ENCODE data around the gene PRR3.
"Not testable (repeated sequence)": the region's sequence is repeated elsewhere in the genome, so short reads cannot be mapped to it uniquely, and the experiment has no call there.

DNA sequence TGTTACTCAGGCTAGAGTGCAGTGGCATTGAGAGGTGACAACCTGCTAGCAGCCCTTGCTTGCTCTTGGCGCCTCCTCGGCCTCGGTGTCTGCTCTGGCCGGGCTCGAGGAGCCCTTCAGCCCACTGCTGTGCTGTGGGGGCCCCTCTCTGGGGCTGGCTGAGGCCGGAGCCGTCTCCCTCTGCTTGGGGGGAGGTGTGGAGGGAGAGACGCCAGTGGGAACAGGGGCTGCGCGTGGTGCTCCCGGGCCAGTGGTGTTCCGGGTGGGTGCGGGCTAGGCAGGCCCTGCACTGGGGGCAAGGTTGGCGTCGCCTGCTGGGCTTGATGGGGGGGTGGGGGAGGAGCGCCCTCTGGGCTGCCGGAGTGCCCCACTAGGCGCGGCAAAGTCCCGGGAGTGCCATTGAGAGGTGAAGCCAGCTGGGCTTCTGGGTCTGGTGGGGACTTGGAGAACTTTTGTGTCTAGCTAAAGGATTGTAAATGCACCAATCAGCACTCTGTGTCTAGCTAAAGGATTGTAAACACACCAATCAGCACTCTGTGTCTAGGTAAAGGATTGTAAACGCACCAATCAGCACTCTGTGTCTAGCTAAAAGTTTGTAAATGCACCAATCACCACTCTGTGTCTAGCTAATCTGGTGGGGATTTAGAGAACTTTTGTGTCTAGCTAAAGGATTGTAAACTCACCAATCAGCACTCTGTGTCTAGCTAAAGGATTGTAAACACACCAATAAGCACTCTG, 39.2 kb upstream of the PRR3 start:
- TF ChIP-seq, protein P1, sequence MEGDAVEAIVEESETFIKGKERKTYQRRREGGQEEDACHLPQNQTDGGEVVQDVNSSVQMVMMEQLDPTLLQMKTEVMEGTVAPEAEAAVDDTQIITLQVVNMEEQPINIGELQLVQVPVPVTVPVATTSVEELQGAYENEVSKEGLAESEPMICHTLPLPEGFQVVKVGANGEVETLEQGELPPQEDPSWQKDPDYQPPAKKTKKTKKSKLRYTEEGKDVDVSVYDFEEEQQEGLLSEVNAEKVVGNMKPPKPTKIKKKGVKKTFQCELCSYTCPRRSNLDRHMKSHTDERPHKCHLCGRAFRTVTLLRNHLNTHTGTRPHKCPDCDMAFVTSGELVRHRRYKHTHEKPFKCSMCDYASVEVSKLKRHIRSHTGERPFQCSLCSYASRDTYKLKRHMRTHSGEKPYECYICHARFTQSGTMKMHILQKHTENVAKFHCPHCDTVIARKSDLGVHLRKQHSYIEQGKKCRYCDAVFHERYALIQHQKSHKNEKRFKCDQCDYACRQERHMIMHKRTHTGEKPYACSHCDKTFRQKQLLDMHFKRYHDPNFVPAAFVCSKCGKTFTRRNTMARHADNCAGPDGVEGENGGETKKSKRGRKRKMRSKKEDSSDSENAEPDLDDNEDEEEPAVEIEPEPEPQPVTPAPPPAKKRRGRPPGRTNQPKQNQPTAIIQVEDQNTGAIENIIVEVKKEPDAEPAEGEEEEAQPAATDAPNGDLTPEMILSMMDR (IDR thresholded peaks at IDR 0.05; ENCODE audit: insufficient read depth, low read depth, low read length), result not testable (repeated sequence)
- not testable (repeated sequence) for TF ChIP-seq EZH2 (IDR thresholded peaks at IDR 0.05; ENCODE audit: insufficient read depth, low read length)

Measured in astrocyte (in vitro differentiated cells and primary cell).